Measurements from ENCODE around the gene CIRBP.

CIRBP gene

GRCh38 chr19:1255186-1256161, 13.7 kb upstream of the CIRBP start:
- no peak for DNase-seq (ENCODE audit: low read depth in 2 of 2)

GRCh38 chr19:1256646-1257474, 12.3 kb upstream of the CIRBP start:
- DNase-seq (ENCODE audit: low read depth in 2 of 2) = no peak

- no peak for DNase-seq (ENCODE audit: low read depth in 2 of 2)
Observed at GRCh38 chr19:1257475-1258162, 11.5 kb upstream of the CIRBP start.

- DNase-seq (ENCODE audit: low read depth in 2 of 2) = no peak
Observed at GRCh38 chr19:1258163-1258492, 11.0 kb upstream of the CIRBP start.

- DNase-seq (ENCODE audit: low read depth in 2 of 2) = no peak
Observed at GRCh38 chr19:1258707-1259205, 10.4 kb upstream of the CIRBP start.

GRCh38 chr19:1259206-1259875, 9.8 kb upstream of the CIRBP start:
- DNase-seq (ENCODE audit: low read depth in 2 of 2) = no peak

GRCh38 chr19:1259876-1260748, 9.0 kb upstream of the CIRBP start:
- no peak for DNase-seq (ENCODE audit: low read depth in 2 of 2)

GRCh38 chr19:1260749-1261537, 8.2 kb upstream of the CIRBP start:
- DNase-seq (ENCODE audit: low read depth in 2 of 2) = peak; percentile 95 to 96

- no peak for DNase-seq (ENCODE audit: low read depth in 2 of 2)
Observed at GRCh38 chr19:1261538-1261797, 7.7 kb upstream of the CIRBP start.

- DNase-seq (ENCODE audit: low read depth in 2 of 2) = no peak
Observed at GRCh38 chr19:1261798-1262622, 7.1 kb upstream of the CIRBP start.

GRCh38 chr19:1262623-1263123, 6.5 kb upstream of the CIRBP start:
- DNase-seq (ENCODE audit: low read depth in 2 of 2) = no peak

- DNase-seq (ENCODE audit: low read depth in 2 of 2) = no peak
Observed at GRCh38 chr19:1263188-1263587, 5.9 kb upstream of the CIRBP start.

- DNase-seq (ENCODE audit: low read depth in 2 of 2) = no peak
Observed at GRCh38 chr19:1264801-1265614, 4.1 kb upstream of the CIRBP start.

GRCh38 chr19:1265615-1266128, 3.5 kb upstream of the CIRBP start:
- DNase-seq (ENCODE audit: low read depth in 2 of 2) = no peak

- DNase-seq (ENCODE audit: low read depth in 2 of 2) = peak in 1 of 2 donors; percentile 69
Observed at GRCh38 chr19:1266129-1266915, 2.8 kb upstream of the CIRBP start.

- no peak for DNase-seq (ENCODE audit: low read depth in 2 of 2)
Observed at GRCh38 chr19:1266916-1267476, 2.1 kb upstream of the CIRBP start.

All from stimulated activated CD8-positive, alpha-beta memory T cell treated with anti-CD3 and anti-CD28 coated beads, Interleukin-7, amount 100 ng/mL, for 1 hour (primary cell).